ENCODE measurements around the gene CSRP2.
A peak's percentile ranks its signal among the peaks of the same experiment; 100 is the strongest.

The CSRP2 gene

DNA sequence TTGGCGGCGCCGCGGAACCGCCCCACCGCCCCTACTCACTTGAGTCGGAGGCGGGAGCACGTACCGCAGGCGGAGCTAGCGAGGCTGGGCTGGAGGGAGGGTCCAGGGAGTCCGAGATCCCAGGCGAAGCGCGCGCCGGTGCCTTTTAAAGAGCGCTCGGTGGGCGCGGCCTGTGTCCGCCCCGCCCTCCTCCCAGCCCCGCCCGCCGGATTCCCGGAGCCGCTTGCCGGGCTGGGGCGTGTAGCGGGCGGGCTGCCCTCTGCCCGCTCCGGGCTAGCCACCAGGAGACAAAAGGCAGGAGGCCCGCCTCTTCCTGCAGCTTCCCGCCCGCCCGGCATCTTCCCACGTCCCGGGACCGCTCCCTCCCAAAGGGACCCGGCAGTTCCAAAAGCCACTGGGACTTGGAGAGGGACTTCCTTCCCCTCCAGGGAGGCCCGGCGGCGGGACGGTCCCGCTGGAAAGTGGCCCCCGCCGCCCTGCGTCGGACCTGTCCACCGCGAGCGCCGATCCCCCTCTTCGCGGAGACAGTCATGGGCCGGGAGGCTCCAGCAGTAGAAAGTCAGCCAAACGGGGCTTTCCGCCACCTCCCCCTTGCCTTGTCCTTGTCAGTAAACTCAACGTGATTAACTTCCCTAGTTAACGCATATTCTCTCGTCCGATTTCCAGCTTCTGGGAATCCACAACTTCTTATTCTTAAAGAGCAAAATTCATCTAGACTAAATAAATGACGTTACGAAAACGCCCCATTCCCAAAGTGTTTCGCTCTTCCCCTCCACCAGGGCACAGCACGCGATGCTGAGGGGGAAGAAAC, at the start of gene CSRP2:
Gene CSRP2 (minus strand): TSS at position 121 of the 811 bp plus-strand sequence. CDS start 12,759 bp downstream, outside the sequence.
- DNase-seq, result peak; percentile 85

DNA sequence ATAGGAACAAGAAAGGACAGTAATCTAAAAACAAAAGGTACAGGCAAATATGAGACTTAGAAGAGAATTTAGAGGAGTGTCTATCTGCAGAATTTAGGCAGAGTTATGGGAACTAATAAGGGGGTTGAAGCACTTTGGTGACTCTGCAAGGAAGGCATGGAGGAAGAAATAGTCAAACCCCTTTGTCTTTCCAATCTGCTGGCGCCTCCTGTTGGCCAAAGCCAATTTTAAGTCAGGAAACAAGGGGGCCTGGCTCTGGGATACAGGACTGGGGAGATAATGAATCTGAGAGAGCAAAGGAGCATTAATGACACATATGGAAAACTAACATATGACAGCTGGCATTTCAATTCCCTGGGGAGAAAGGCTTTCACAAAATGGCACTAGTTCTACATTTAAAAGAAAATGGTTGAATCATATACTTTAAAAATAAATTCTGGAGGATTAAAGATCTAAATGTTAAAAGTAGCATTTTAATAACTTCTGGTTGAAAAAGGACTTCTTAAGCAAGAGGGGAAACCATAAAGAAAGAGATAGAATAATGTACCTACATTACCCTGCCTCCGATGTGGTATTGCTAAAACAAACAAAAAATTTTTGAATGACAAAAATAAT, 48.5 kb upstream of the CSRP2 start:
- DNase-seq, result peak; percentile 60

DNA sequence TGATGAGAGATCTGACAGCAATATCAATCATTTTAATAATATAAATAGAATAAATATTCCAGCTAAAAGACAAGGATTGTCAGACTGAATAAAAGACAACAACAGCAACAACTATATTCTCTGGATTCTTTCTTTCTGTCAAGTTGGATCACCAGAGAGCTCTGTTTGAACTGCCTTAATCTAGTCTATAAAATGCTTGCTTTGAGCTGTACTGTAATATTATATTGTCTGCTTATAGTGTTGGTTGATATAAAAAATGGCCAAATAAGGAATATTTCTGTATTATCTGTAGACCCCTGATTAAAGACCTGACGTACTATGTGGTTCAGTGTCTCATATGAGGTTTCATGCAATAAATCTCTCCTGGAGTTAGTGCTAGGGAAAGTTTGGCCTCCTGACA, 46.3 kb upstream of the CSRP2 start:
- no peak for DNase-seq

DNA sequence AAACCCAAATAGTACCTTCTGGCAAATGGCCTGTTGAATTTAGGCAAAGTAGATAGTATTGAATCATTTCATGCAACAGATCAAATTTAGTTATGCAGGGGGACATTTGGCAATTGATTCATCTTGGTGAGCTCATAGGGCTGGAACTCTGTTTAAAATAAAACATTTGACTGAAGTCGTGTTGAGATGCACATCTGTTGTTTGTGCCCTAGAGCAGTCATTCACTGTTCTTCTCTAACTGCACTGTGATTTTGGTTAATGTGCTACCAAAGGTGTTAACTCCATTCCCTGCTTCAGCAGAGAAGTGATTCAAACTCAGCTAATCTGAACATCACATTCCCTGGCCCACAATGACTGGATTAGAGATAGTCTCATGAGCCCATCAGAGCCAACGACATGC, 44.0 kb upstream of the CSRP2 start:
- no peak for DNase-seq

DNA sequence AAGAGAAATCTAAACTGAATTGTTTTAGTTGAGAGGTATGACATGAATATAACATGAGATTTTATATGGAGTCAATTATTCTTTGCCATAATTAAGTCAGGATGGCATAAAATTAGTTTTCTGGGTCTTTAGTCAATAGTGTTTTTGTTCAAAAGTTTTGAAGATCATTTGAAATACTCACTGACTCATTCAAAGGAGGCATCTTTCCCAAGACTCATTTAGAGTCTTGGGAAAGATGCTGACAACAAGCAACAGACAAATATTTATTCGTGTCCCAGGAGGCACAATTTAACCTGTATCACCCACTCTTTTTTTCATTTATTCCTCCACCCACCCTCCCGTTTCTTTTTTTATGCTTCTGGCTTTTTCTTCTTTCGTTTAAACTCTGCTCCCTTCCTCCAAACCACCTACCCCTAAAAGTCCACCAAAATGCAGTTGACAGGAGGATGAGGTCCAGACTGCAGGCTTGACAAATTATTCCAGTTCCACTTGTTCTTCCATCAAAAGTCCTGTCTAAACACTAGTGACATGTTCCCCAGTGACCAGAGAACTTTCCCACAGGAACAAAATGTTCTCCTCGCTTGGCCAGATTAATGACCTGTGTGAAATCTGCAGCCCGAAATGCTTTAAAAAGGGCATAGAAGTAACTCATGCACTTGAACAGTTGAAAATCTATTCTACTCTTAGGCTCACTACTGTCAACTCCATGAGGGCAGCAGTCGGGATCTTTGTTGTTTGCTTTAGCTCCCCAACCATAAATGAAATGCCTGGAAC, 43.3 kb upstream of the CSRP2 start:
- DNase-seq, result no peak

DNA sequence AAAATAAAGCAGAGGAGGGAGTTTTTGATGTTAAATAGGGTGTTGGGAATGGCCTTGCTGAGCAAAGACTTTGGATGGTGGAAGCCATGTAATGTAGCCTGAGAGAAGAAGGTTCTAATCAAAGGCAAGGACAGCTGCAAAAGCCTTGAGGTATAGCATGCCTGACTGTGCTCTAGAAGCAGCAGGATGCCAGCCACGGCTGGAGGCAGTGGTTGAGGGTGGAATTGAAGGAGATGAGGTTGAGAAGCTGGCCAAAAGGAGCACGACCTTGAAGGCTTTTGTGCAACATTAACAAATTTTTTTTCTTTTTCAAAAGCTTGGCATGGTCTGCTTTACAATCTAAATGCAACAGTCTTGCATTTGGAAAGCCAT, 42.3 kb upstream of the CSRP2 start:
- DNase-seq, result no peak

DNA sequence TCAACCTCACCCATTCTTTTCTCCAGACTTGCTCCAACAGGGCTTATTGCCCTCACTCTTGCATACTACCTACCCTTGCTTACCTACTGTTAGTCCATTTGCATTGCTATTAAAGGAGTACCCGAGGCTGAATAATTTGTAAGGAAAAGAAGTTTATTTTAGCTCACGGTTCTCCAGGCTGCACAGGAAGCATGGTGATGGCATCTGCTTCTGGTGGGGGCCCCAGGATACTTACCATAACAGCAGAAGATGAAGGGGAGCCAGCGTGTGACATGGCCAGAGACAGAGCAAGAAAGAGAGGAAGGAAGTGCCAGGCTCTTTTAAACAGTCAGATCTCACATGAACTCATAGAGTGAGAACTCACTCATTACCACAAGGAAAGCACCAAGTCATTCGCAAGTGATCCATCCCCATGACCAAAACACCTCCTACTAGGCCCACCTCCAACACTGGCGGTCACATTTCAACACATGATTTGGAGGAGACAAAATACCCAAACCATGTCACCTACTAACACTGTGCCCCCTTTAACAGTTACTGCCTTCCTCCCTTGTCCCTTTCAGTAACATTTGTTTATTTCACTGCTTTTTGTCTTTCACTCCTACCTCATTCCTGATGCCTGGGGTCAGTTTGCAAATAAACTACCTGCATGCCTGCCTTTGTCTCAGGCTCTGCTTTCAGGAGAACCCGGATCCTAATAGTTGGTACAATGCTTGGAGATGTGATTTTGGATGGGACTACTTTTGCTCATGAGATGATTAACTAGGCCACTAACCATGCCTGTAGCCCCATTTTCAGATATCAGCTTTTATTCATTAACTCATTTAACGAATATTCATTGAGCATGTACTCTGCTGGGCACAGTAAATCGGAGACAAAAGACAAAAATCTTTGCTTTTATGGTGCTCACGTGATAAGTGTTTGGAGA, 41.6 kb upstream of the CSRP2 start:
- DNase-seq, result no peak

DNA sequence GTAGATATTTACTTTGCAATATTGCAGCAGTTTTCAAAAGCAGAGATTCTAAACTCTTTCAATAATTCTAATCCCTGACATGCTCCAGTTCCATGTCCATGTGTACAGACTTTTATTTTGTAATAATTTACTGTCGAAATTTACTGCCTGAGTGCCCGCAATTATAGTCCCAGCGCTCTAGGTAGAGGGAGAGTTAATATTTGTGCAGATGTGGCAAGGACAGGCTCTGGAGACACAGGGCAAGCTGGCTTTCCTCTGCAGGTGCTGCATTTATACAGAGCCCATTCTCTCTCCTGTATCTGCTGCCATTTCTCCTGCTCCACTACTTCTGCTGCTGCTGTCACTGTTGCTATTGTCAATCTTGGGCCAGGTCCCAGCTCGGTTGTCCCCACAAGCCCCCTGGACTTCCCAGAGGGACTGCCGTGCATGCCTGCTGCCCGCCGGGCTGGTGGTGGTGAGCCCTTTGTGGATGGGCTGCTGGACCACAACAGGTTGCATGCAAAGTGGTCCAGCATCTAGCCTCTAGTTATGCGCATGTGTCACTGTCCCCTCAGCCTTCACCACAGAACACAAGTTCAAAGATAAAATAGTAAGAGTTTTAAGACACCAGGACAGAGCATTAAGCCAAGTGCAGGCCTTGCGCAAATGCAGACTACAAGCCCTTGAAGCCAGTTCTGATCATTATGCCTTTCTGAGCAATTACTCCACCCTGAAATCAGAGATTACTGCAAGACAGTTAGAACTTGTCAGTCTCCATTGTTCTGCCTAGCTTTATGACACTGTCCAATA, 40.8 kb upstream of the CSRP2 start:
- DNase-seq, result no peak

DNA sequence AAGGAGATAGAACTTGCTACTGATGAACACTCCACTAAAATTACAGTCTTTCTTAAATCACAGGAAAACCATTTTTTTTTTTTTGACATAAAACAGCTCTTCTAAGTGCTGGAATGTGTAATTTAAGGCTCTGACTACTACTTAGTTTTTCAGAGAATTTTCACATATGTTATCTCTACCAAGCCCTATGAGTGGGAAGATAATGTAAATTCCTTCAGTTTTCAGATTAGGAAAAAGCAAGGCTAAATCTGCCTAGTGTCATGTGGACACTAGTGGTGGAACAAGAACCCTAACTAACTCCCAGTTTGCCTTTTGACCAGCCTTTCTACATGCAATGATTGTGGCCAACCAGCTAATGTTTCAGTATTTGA, 37.3 kb upstream of the CSRP2 start:
- DNase-seq, result no peak

DNA sequence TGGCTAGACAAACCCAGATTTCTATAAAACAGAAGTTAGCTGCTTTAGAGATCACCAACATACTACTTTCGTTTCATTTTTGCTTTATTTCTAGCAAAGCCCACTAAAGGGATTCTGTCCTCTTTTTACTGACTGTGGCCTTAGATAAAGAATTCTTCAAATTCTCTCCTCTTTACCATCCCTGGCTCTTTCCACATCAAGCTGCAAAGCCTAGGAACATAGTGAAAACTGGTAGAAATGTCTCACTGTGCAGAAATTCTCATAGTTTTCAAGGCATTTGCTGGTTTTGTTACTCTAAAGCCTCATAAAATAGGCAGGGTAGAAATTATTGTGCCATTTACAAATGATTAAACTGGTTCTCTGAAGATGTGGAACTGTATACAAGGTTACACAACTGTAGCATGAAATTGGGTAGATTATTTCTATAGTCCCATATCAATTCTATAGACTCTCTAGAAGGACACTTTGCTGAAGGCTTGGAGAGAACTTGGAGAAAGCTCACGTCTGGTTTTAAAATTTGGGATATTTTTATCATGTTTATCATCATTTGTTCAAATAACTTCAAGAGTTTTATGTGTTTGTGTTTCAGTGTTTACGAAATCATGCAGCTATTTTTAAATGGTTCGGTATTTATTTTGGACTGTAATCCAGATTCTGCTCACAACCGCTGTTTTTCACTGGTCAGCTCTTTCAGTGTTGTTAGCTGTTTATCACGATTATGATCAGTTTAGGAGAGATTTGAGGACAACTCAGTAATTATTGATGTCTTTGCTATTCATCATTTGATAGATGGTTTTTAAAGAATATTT, 36.7 kb upstream of the CSRP2 start:
- DNase-seq, result no peak

DNA sequence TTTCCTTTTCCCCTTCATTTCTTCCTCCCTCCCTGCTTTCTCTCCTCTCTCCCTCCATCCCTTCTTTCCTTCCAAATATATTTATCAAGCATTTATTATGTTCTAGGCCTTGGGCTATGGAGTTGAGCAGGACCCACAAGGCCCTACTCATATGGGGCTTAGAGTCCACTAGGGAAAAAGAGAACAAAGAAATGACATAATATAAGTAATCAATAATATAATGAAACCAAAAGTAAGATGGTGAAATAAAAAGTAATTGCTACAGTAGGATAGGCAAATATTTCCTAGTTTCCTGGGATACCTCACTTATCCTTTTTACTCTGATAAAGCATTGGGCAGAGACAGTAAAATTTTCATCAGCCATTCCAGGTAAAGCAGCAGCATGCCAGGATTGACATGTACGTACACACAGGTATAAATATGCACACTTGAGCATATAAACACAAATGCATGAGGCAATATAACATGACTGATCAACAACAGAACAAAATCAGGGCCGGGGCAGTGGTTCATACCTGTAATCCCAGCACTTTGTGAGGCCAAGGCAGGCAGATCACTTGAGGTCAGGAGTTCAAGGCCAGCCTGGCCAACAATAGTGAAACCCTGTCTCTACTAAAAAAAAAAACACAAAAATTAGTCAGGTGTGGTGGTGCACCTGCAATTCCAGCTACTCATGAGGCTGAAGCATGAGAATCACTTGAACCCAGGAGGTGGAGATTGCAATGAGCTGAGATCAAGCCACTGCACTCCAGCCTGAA, 35.5 kb upstream of the CSRP2 start:
- DNase-seq, result no peak

DNA sequence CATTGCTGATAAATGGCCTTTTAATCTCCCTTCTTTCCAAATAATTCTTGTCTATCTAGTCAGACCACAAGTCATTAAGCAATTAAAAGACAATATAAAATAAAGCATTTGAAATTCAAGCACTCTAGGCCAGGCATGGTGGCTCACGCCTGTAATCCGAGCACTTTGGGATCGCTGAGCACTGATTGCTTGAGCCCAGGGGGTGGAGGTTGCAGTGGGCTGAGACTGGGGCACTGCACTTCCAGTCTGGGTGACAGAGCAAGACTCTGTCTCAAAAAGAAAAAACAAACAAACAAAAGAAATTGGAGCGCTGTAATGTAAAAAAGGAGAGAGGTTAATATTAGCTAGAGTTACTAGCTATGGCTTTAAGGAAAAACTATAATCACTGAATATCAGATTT, 30.5 kb upstream of the CSRP2 start:
- no peak for DNase-seq

DNA sequence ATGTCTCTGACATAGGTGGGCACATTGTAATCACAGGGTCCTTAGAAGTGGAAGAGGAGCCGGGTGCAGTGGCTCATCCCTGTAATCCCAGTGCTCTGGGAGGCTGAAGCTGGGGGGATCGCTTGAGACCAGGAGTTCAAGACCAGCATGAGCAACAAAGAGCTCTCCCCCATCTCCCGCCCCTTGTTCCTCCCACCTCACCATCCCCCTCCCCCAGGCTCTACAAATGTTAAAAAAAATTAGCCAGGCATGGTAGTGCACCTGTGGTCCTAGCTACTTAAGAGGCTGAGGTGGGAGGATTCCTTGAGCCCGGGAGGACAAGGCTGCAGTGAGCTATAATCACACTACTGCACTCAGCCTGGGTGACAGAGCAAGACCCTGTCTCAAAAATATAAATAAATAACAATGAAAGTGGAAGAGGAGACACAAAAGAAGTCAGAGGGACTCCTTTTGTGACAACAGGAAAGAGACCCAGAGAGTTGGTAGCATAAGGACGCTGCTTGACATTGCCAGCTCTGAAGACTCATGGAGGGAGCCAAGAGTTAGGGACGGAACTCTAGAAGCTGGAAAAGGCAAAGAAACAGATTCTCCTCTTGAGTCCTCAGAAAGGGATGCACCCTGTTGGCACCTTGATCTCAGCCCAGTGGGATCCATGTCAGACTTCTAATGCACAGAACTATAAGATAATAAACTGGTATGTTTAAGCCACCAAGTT, 29.6 kb upstream of the CSRP2 start:
- DNase-seq, result no peak

DNA sequence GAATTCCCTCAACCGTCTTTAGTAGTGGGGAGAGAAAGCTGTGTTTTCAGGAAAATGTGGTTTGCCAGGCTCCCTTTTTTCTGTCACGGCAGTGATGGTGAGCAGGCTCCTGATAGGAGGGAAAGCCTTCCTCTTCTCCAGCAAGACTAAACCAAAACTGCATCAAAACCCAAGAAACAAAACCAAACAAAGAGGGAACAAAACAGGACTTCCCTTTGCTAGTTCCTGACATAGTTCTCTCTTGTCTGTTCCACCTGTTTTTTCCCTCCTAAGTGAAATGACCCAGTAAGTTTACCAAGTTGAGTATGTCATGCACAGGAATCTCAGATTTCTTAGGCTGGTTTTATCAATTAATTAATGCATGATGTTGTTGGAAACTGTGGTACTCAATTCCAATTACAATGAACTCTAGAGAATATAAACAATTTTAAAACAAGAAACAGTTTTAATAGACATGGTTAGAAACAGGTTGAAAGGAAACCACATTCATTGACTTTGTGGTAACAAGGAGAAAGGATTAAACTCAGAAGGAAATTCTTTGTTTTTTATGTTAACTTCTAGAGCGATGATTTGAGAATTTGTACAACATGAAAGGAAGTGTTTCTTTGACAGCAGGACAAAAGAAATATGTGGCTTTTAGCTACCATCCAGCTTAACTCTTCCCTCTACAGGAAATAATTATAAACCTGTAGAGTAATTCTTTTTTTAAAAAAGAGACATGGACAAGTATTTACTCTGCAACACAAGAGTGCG, 23.0 kb upstream of the CSRP2 start:
- no peak for DNase-seq

DNA sequence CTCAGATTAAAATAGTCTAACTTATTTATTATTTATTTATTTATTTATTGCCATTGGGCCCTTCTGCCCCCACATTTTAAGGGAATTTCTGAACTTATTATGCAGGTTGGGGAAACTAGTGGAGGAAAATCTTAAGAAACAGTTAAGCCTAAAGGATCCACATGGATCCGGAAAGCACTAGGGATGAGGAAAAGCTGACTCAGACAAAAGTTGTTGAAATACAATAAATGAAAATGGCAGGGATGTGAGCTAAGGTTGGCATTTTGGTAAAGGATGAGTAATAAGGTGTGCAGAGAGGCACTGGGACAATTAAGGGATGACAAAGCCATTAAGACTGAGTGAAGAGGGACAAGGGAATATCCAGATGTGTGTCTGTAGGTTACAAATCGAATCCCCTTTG, 20.7 kb upstream of the CSRP2 start:
- no peak for DNase-seq

DNA sequence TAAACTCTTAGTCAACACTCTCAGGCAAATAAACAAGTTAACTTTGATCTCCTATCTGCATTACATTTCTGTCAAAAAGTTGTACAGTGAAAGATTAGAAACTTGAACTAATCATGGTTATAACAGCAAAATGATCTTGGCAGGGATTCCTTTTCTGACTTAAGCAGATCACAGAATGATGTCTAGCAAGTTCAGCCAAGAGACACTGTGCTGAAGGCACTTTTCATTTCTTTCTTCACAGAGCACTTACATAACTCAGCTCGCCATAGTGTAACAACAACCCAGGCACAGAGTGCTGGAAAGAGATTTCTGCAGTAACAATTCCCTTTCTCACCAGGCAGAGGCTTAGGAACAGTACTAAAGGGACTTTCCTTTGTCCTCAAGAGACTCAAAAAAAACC, 19.6 kb upstream of the CSRP2 start:
- DNase-seq, result no peak

DNA sequence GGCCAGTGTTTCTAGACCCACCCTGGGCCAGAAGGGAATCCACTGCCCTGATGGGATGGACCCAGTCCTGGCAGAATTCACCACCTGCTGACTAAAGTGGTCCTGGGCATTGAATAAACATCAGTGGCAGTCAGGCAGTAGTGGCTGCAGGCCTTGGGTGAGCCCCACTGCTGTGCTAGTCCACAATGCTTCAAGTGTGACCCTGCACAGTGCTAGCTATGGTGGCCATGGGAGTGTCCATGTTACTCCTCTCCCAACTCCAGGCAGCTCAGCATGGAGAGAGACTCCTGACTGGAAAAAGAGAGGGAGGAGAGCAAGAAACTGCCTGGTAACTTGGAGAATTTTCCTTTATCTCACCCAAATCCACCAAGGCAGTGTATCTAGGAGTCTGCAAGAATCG, 17.5 kb upstream of the CSRP2 start:
- DNase-seq, result no peak

DNA sequence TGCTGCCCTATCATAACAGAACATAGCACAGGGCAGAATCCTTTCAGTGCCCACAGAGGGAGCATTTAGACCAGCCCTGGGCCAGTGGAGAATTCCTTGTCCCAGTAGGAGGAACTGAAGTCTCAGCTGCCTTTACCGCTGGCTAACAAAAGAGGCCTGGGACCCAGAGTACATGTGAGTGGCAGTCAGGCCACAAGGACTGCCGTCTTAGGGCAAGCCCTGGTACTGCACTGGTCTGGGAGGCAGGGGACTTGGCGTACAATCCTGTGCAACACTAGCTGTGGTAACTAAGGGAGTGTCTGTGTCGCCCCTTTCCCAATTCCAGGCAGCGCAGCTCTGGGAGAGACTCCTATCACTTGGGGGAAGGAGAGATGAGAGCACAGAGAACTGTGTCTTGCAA, 17.0 kb upstream of the CSRP2 start:
- no peak for DNase-seq

DNA sequence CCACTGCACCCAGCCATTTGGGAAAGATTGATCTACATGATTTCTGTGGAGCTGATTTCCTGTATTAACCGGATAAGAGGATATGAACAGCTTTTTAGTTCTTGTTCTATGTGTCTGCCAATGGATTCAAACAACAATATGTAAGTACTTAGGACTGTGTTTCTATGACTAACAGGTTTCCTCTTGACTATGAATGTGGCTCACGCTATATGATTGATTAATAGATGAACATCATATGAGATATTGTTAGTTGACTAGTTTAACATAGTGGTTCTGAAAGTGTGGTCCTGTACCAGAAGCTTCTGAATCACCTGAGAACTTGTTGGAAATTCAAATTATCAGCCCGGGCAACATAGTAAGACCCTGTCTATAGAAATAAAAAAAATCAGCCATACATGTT, 12.8 kb upstream of the CSRP2 start:
- no peak for DNase-seq
